AG04450 (cell line): ENCODE data around the gene ZNF66. TPM values are rescaled to one million over a fixed set of nuclear protein-coding genes. Genes with fewer than 3 reads are reported as not detected.

ENCODE experiments used
- CTCF ChIA-PET: fragments of 300-600, 350-600 bp; formaldehyde crosslinking; extraction: SDS; loops from one replicate; lab custom pipeline; 2022; ENCODE audit warnings: antibody characterized with exemption, inconsistent platforms; lab: Charles Lee
- POLR2A ChIA-PET: fragments of 350-600 bp; formaldehyde crosslinking; extraction: SDS; loops from one replicate; lab custom pipeline; 2021; ENCODE audit warnings: antibody characterized with exemption, inconsistent platforms; lab: Yijun Ruan, JAX
- DNase-seq: peaks from one replicate; pipeline ENCODE4 v3.0.0-alpha.2; 2011; ENCODE audit warnings: low read depth, low spot score
- H3K27ac ChIP-seq: one replicate; pipeline ENCODE4 v1.5.1; 2012; ENCODE audit warnings: low read depth, low read length, control low read depth
- H3K27me3 ChIP-seq: one replicate; pipeline ENCODE4 v1.6.0; 2012; ENCODE audit warnings: low read length; ENCODE audit not compliant: control insufficient read depth, insufficient read depth
- H3K4me3 ChIP-seq: 2 replicates; pipeline ENCODE4 v1.5.1; 2011; ENCODE audit warnings: mild to moderate bottlenecking, low read depth, low read length, control low read depth
- H3K9me3 ChIP-seq: 2 replicates; pipeline ENCODE4 v1.5.1; 2012; ENCODE audit warnings: low read length; ENCODE audit not compliant: control insufficient read depth, insufficient read depth
- polyA plus RNA-seq: library from polyadenylated mRNA; depleted of rRNA; stranded (reverse); fragments of >200 nt; gene quantifications from 2 replicates; pipeline ENCODE4 v1.2.3, GENCODE V29; 2011; rRNA removed
- TF ChIP-seq, protein P1 (sequence below): IDR thresholded peaks from 2 replicates; pipeline ENCODE4 v1.5.1; 2011; ENCODE audit warnings: low read depth, low read length, control low read depth, inconsistent platforms

ZNF66 gene
- polyA plus RNA-seq, 1 experiment = 0.69 TPM

DNA sequence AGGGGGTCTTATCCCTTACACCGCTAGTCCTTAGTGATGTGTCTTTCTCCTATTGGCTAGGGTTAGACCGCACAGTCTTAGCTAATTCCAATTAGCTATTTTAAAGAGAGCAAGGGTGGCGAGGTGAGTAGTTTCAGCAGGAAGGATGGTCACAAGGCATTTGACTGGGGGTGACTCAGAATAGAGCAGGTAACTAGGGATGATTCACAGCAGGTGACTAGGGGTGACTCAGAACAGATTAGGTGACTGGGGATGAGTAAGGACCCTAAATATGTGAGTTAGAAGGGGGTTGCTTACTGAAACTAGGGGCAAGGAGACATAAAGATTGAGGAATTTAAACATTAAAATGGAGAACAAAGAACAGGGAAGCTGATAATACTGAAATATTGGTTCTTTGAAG, 64.3 kb downstream of the ZNF66 start:
- TF ChIP-seq, protein P1, sequence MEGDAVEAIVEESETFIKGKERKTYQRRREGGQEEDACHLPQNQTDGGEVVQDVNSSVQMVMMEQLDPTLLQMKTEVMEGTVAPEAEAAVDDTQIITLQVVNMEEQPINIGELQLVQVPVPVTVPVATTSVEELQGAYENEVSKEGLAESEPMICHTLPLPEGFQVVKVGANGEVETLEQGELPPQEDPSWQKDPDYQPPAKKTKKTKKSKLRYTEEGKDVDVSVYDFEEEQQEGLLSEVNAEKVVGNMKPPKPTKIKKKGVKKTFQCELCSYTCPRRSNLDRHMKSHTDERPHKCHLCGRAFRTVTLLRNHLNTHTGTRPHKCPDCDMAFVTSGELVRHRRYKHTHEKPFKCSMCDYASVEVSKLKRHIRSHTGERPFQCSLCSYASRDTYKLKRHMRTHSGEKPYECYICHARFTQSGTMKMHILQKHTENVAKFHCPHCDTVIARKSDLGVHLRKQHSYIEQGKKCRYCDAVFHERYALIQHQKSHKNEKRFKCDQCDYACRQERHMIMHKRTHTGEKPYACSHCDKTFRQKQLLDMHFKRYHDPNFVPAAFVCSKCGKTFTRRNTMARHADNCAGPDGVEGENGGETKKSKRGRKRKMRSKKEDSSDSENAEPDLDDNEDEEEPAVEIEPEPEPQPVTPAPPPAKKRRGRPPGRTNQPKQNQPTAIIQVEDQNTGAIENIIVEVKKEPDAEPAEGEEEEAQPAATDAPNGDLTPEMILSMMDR = no peak
- H3K4me3 ChIP-seq = no peak overlapping the region
- no peak overlapping the region for H3K27ac ChIP-seq
- no peaks in the 10 kb centered on the region for H3K27me3 ChIP-seq
- CTCF ChIA-PET = no interaction called here
- POLR2A ChIA-PET = no interaction called here
- no peak for DNase-seq
- H3K9me3 ChIP-seq = peaks cover 33% of the 10 kb centered on the region

Other genes starting within 250 kb of the ZNF66 start
- gene ZNF737, start 210.5 kb upstream of the ZNF66 start, polyA plus RNA-seq = 10.3 and 10.7 TPM in 2 replicates
- 5.9 and 9.0 TPM in 2 replicates for gene ZNF626, start 114.7 kb upstream of the ZNF66 start, polyA plus RNA-seq
- gene ZNF85, start 146.9 kb downstream of the ZNF66 start, polyA plus RNA-seq = 4.8 and 5.8 TPM in 2 replicates
- gene ZNF430, start 244.4 kb downstream of the ZNF66 start, polyA plus RNA-seq = 4.8 and 5.7 TPM in 2 replicates